Astrocyte of the cerebellum (primary cell): ENCODE measurements around the gene SLC4A4.

Source experiments
- DNase-seq: peaks from one replicate; pipeline ENCODE4 v3.0.0-alpha.2; 2011; ENCODE audit warnings: low read depth
- H3K4me3 ChIP-seq: 2 replicates; pipeline ENCODE4 v1.5.1; 2011; ENCODE audit warnings: mild to moderate bottlenecking, low read depth, low read length, moderate library complexity
- in situ Hi-C: cut with HindIII; loops from 2 replicates; pipeline ENCODE4 v1.10.0; 2017; ENCODE audit warnings: low sequenced_read_pairs
- TF ChIP-seq, protein P1 (sequence below): IDR thresholded peaks from 2 replicates; pipeline ENCODE4 v1.5.1; 2012; ENCODE audit warnings: low read length, low read depth, moderate library complexity, mild to moderate bottlenecking; ENCODE audit errors: missing control alignments

The SLC4A4 gene

DNA sequence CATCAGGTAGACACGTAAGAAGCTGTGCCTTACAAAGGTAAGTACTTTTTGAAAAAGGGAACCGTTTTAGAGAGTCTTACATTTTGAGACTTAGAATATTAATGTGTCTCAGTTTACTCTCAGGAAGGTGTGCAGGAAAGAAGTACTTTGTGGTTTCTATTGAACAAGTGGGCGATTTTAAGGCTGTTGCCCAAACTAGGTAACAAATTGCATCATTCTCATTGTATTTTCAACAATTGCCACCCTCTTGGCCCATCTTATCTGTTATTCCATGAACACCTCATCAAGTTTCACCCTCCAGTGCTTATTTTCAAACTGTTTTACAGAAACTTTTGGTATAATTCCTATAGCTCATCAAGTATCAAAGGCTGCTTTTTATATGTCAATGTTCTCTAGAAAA lies 158.3 kb downstream of the SLC4A4 start:
- DNase-seq = no peak
- TF ChIP-seq, protein P1, sequence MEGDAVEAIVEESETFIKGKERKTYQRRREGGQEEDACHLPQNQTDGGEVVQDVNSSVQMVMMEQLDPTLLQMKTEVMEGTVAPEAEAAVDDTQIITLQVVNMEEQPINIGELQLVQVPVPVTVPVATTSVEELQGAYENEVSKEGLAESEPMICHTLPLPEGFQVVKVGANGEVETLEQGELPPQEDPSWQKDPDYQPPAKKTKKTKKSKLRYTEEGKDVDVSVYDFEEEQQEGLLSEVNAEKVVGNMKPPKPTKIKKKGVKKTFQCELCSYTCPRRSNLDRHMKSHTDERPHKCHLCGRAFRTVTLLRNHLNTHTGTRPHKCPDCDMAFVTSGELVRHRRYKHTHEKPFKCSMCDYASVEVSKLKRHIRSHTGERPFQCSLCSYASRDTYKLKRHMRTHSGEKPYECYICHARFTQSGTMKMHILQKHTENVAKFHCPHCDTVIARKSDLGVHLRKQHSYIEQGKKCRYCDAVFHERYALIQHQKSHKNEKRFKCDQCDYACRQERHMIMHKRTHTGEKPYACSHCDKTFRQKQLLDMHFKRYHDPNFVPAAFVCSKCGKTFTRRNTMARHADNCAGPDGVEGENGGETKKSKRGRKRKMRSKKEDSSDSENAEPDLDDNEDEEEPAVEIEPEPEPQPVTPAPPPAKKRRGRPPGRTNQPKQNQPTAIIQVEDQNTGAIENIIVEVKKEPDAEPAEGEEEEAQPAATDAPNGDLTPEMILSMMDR = no peak
- in situ Hi-C loops = no loop called here
- H3K4me3 ChIP-seq = no peak overlapping the region

DNA sequence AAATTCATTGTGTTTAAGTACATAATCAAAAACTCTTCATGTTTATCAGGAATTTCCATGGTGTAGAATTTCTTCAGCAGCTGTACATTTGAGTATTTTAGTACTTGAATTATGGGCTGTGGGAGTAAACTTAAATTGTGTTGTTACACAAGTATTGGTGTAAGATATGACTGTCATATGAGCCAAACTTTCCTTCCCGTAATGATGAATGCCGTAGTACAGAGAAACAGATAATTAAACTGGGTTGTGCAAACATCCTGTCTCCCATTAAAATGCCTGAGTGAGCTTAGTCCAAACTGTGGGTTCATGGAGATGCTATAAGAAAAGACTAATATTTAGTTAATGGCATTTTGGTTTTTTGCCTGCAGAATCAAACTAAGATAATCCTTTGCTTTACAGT lies 159.2 kb downstream of the SLC4A4 start:
- TF ChIP-seq, protein P1 = no peak
- no peak overlapping the region for H3K4me3 ChIP-seq
- in situ Hi-C loops = no loop called here
- no peak for DNase-seq

DNA sequence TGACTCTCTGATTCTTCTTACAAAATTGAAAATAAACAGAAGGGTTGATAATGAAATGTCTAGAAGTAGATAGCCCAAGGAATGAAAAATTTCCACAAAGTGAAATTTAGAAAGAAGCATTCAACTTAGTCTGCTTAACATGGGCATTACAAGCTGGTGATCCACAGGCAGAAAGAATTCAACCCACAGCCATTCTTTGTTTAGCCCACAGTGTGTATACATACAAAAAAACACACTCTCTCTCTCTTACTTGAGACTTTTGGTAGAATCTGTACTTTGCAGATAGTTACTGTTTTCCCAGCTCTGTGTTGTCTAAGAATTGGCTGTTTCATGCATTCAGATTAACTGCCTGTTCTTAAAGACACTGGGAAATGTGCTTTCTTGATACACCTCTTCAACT lies 159.8 kb downstream of the SLC4A4 start:
- H3K4me3 ChIP-seq = no peak overlapping the region
- in situ Hi-C loops = no loop called here
- DNase-seq = no peak

DNA sequence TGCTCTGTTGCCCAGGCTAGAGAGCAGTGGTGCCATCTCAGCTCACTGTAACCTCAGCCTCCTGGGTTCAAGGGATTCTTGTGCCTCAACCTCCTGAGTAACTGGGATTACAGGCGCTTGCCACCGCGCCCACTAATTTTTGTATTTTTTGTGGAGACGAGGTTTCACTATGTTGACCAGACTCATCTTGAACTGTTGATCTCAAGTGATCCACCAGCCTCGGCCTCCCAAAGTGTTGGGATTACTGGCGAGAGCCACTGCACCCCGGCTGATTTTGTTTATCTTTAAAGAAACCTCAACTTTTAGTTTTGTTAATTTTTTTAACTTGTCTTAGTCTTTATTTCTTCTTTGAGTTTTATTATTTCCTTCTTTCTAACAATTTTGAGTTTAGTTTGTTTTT lies 163.2 kb downstream of the SLC4A4 start:
- TF ChIP-seq, protein P1 = no peak
- no peak for DNase-seq
- in situ Hi-C loops = no loop called here
- no peak overlapping the region for H3K4me3 ChIP-seq

More for the DNA sequence above, 159.8 kb downstream of the SLC4A4 start:
- TF ChIP-seq, protein P1 = no peak

DNA sequence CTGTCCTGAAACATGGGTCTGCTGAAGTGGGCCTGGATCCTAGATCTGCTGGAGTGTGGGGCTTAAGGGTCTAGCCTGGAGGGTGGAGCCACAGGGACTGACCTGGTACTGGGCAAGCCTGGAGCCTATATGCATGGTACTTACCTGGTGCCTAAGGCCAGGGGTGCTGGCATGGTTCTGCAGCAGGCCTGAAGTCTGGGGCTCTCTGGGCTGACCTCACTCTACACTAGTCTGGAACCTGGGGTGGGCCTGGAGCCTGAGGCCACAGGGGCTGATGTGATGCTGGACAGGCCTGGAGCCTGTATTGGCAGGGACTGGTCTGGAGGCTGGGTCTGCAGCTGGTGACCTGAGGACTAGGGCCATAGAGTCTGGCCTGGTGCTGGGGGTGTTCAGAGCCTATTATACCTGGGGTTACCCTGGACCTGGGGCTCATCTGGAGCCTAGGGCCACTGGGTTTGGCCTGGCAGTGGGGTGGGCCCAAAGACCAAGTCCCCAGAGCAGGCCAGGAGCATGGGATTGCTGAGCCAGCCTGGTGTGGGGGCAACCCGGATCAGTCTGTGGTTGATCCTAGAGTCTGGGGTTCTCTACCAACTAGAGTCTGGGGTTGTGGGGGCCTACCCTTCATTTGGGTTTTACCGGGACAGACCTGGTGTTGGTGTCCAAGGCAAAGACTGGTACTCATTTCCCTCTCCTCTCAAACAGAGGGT lies 179.6 kb downstream of the SLC4A4 start:
- no peak for DNase-seq
- TF ChIP-seq, protein P1 = no peak
- in situ Hi-C loops = no loop called here
- H3K4me3 ChIP-seq = no peak overlapping the region

DNA sequence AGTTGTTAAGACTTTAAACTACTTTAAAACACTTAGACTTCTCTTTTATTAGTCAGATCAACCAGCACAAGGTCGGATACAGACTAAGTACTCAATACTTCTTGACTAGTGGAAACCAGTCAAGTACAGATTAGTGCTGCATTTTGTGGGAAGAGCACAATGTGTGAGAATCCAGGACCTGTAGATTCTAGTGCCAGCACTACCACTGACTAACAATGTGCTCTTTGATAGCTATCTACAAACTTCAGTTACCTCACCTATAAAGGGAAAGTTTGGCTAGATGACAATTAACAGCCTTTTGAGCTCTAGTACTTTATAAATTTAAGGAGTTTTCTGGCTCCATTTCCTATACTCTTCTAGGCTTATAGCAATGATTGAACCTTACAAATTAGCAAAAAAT lies 181.5 kb downstream of the SLC4A4 start:
- no peak for DNase-seq
- TF ChIP-seq, protein P1 = no peak
- no peak overlapping the region for H3K4me3 ChIP-seq
- in situ Hi-C loops = no loop called here

DNA sequence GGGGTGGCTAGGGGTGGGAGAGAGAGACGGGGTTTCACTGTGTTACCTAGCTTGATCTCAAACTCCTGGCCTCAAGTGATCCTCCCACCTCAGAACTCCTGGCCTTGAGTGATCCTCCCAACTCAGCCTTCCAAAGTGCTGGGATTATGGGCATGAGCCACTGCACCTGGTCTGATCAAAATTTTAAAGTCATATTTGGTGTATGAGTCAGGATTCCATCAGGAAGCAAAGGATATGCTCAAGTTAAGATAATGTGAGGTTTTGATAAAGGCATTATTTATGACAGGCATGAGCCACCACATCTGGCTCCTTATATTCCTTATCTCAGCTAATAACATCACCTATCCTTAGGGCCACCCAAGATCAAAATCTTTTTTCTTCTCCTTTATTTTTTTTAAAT lies 182.0 kb downstream of the SLC4A4 start:
- no peak for DNase-seq
- H3K4me3 ChIP-seq = no peak overlapping the region
- TF ChIP-seq, protein P1 = no peak
- in situ Hi-C loops = no loop called here
